MCF 10A (cell line): ENCODE results near the gene FGF5. TPM values are rescaled to one million over a fixed set of nuclear protein-coding genes. Genes with fewer than 3 reads are reported as not detected.

Experiments
- BruUV-seq: library from RNA; stranded (reverse); fragments of 400-500 nt; replicated peaks from 2 replicates; lab custom pipeline; 2021; lab: Mats Ljungman, UMichigan
- CTCF ChIA-PET: fragments of 300-600 bp; sonication (Branson Sonifier 250); formaldehyde crosslinking; extraction: SDS; loops from one replicate; lab custom pipeline; 2021; ENCODE audit warnings: antibody characterized with exemption, inconsistent platforms; lab: Yijun Ruan, JAX
- POLR2A ChIA-PET: fragments of 300-600, 350-650 bp; sonication (Branson Sonifier 250); formaldehyde crosslinking; extraction: SDS; loops from one replicate; lab custom pipeline; 2020; ENCODE audit warnings: antibody characterized with exemption, inconsistent platforms; lab: Yijun Ruan, JAX
- DNase-seq: peaks from one replicate; pipeline ENCODE4 v3.0.0-alpha.2; 2018; ENCODE audit not compliant: unreplicated experiment
- H3K27ac Mint-ChIP-seq: one replicate; pipeline ENCODE4 v1.8.0; 2022; ENCODE audit warnings: mild to moderate bottlenecking, low read depth, mixed read lengths; ENCODE audit not compliant: unreplicated experiment
- H3K27me3 Mint-ChIP-seq: one replicate; pipeline ENCODE4 v1.8.0; 2022; ENCODE audit warnings: mixed read lengths; ENCODE audit not compliant: insufficient read depth, unreplicated experiment
- H3K36me3 Mint-ChIP-seq: one replicate; pipeline ENCODE4 v1.8.0; 2022; ENCODE audit warnings: mild to moderate bottlenecking, moderate library complexity, mixed read lengths; ENCODE audit not compliant: insufficient read depth, unreplicated experiment
- H3K4me1 Mint-ChIP-seq: one replicate; pipeline ENCODE4 v1.8.0; 2022; ENCODE audit warnings: mixed read lengths; ENCODE audit not compliant: insufficient read depth, unreplicated experiment
- H3K4me3 Mint-ChIP-seq: one replicate; pipeline ENCODE4 v1.8.0; 2022; ENCODE audit warnings: mild to moderate bottlenecking, moderate library complexity, mixed read lengths; ENCODE audit not compliant: unreplicated experiment
- H3K9me3 Mint-ChIP-seq: one replicate; pipeline ENCODE4 v1.8.0; 2022; ENCODE audit warnings: mixed read lengths; ENCODE audit not compliant: unreplicated experiment
- intact Hi-C: fragments of 100-400 bp; cut with micrococcal nuclease; formaldehyde crosslinking; loops from 2 replicates; pipeline ENCODE4 v1.14.1; 2022
- total RNA-seq: library from RNA; stranded (reverse); gene quantifications from 2 replicates; pipeline ENCODE4 v1.2.3, GENCODE V29; 2022
- TF ChIP-seq, protein P1 (sequence below): fragments of 200-600 bp; IDR thresholded peaks from one replicate; pipeline ENCODE4 v1.8.0; 2022; ENCODE audit warnings: antibody characterized with exemption, mild to moderate bottlenecking; ENCODE audit not compliant: unreplicated experiment

The FGF5 gene
- total RNA-seq, 1 experiment from 2014 or later, result not detected

- Mint-ChIP-seq H3K36me3 (no peaks in the 10 kb centered on the region), H3K4me3 (no peak overlapping the region), H3K4me1 (no peaks in the 10 kb centered on the region), H3K9me3 (no peaks in the 10 kb centered on the region), H3K27ac (no peak overlapping the region), H3K27me3 (no peaks in the 10 kb centered on the region)
- BruUV-seq, result no TSS peak
- ChIA-PET CTCF (interaction anchor here (0.5 to 4.6 kb wide), 17 partner anchors 10 to 1278 kb away, joined by 3 to 56 read pairs (median 4); partner anchors contain the start of gene CFAP299), POLR2A (interaction anchor here (1.5 to 1.9 kb wide), 2 partner anchors 101 to 114 kb away, joined by 4 to 6 read pairs; partner anchors contain the start of gene CFAP299)
- peak; percentile 34 for DNase-seq
- intact Hi-C loops, result loop anchor here (1.0 to 5.0 kb wide), 3 partner anchors 101 to 831 kb away; partner anchors contain the start of gene CFAP299
- TF ChIP-seq, protein P1, sequence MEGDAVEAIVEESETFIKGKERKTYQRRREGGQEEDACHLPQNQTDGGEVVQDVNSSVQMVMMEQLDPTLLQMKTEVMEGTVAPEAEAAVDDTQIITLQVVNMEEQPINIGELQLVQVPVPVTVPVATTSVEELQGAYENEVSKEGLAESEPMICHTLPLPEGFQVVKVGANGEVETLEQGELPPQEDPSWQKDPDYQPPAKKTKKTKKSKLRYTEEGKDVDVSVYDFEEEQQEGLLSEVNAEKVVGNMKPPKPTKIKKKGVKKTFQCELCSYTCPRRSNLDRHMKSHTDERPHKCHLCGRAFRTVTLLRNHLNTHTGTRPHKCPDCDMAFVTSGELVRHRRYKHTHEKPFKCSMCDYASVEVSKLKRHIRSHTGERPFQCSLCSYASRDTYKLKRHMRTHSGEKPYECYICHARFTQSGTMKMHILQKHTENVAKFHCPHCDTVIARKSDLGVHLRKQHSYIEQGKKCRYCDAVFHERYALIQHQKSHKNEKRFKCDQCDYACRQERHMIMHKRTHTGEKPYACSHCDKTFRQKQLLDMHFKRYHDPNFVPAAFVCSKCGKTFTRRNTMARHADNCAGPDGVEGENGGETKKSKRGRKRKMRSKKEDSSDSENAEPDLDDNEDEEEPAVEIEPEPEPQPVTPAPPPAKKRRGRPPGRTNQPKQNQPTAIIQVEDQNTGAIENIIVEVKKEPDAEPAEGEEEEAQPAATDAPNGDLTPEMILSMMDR, result peak; percentile 23
Measured at GRCh38 chr4:80221161-80221560, 45.3 kb upstream of the FGF5 start.

DNA sequence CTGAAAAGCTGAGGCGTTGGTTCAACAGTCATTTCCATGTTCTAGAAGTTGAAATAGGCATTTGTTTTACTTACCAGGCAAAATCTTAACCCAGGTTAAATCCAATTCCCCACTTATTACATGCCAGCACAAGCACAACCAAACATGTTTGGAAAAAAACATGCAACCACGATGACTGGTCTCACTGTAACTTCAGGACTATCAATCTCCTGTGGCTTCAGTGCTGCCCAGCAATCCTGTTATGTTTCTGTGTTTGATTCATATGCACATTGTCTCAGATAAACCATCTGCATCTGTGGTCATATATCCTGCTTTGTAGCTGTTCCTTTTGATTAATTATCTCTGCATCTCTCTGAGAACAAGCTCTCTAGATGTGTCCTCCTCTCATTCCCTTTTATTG is 40.9 kb upstream of the FGF5 start:
- no peaks in the 10 kb centered on the region for H3K9me3 Mint-ChIP-seq
- no peak for DNase-seq
- H3K4me3 Mint-ChIP-seq, result no peak overlapping the region
- TF ChIP-seq, protein P1, result no peak
- H3K27ac Mint-ChIP-seq, result no peak overlapping the region
- H3K36me3 Mint-ChIP-seq, result no peaks in the 10 kb centered on the region
- intact Hi-C loops, result no loop called here
- ChIA-PET POLR2A (no interaction called here), CTCF (interaction anchor here (0.8 to 2.7 kb wide), 2 partner anchors 12 to 97 kb away, joined by 3 to 13 read pairs; no protein-coding TSS in a partner anchor)
- BruUV-seq, result no TSS peak
- H3K27me3 Mint-ChIP-seq, result no peaks in the 10 kb centered on the region
- no peaks in the 10 kb centered on the region for H3K4me1 Mint-ChIP-seq

DNA sequence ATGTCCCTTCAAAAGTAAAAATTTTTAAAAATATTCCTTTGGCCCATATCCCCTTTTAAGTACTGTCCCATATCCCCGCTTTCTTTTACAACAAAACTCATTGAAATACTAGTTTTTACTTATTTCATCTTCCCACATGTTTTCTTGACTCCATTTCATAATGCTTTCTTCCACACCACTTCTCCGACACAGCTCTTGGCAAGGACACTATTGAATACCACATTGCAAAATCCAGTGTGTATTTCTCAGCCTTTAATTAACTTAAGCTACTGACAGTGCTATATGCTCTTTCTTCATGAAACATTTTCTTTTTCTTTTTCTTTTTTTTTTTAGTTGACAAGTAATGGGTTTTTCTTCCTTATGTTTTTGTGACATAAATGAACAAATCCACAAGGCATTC is 40.4 kb upstream of the FGF5 start:
- no peak overlapping the region for H3K4me3 Mint-ChIP-seq
- ChIA-PET CTCF (interaction anchor here (0.8 to 2.7 kb wide), 2 partner anchors 12 to 97 kb away, joined by 3 to 13 read pairs; no protein-coding TSS in a partner anchor), POLR2A (interaction anchor here (0.6 to 1.0 kb wide), 2 partner anchors 96 to 212 kb away, joined by 3 to 4 read pairs; no protein-coding TSS in a partner anchor)
- H3K9me3 Mint-ChIP-seq, result no peaks in the 10 kb centered on the region
- no peak overlapping the region for H3K27ac Mint-ChIP-seq
- no peaks in the 10 kb centered on the region for H3K4me1 Mint-ChIP-seq
- intact Hi-C loops, result no loop called here
- H3K36me3 Mint-ChIP-seq, result no peaks in the 10 kb centered on the region
- BruUV-seq, result no TSS peak
- no peak for DNase-seq
- H3K27me3 Mint-ChIP-seq, result no peaks in the 10 kb centered on the region
- TF ChIP-seq, protein P1, result no peak

DNA sequence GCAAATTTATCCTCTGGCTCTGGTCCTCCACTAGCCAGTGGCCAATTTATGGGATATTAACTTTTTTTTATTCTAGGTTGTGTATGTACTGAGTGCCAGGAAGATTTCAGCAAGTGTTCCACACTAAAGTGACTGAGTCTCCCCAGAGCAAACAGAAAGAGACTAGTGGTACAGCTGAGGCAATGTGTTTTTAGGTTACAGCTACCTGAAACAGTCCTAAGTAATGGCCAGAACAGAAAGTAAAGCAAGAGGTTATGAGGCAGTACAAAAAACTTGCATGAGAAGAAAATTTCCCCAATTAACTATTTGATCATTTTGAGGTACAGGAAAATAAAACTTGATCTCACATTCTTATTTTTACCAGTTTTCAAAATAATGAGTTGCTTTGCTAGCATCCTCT is 38.0 kb upstream of the FGF5 start:
- TF ChIP-seq, protein P1, result no peak
- ChIA-PET POLR2A (no interaction called here), CTCF (interaction anchor here (0.5 to 0.7 kb wide), 2 partner anchors 23 to 1141 kb away, joined by 3 read pairs; no protein-coding TSS in a partner anchor)
- Mint-ChIP-seq H3K27ac (no peak overlapping the region), H3K4me3 (no peak overlapping the region), H3K36me3 (no peaks in the 10 kb centered on the region), H3K9me3 (no peaks in the 10 kb centered on the region), H3K27me3 (no peaks in the 10 kb centered on the region), H3K4me1 (no peaks in the 10 kb centered on the region)
- no TSS peak for BruUV-seq
- no peak for DNase-seq
- intact Hi-C loops, result no loop called here
